ENCODE results near the gene ROM1.
"Not testable (repeated sequence)": the region's sequence is repeated elsewhere in the genome, so short reads cannot be mapped to it uniquely, and the experiment has no call there.

GRCh38 chr11:62616957-62617356 lies 3.9 kb downstream of the ROM1 start:
- TF ChIP-seq, protein P1, sequence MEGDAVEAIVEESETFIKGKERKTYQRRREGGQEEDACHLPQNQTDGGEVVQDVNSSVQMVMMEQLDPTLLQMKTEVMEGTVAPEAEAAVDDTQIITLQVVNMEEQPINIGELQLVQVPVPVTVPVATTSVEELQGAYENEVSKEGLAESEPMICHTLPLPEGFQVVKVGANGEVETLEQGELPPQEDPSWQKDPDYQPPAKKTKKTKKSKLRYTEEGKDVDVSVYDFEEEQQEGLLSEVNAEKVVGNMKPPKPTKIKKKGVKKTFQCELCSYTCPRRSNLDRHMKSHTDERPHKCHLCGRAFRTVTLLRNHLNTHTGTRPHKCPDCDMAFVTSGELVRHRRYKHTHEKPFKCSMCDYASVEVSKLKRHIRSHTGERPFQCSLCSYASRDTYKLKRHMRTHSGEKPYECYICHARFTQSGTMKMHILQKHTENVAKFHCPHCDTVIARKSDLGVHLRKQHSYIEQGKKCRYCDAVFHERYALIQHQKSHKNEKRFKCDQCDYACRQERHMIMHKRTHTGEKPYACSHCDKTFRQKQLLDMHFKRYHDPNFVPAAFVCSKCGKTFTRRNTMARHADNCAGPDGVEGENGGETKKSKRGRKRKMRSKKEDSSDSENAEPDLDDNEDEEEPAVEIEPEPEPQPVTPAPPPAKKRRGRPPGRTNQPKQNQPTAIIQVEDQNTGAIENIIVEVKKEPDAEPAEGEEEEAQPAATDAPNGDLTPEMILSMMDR (IDR thresholded peaks at IDR 0.05): not testable (repeated sequence)
- not testable (repeated sequence) for TF ChIP-seq EP300, POLR2A (IDR thresholded peaks at IDR 0.05)

Data from gastroesophageal sphincter (tissue), 3 donors.